HCT116 (cell line): ENCODE data around the gene ZNFX1. TPM values are rescaled to one million over a fixed set of nuclear protein-coding genes. Genes with fewer than 3 reads are reported as not detected.

ENCODE experiments used
- ATAC-seq: fragments of 200-7000 bp; cut with Tn5 transposase; 2 replicates; pipeline ENCODE4 v1.9.1; 2020; ENCODE audit warnings: mild to moderate bottlenecking, moderate library complexity
- BruUV-seq: library from RNA; stranded (reverse); fragments of 400-500 nt; replicated peaks from 2 replicates; lab custom pipeline; 2021; lab: Mats Ljungman, UMichigan
- CTCF ChIA-PET: fragments of 300-600 bp; sonication (Branson Sonifier 250); formaldehyde crosslinking; loops from one replicate; lab custom pipeline; 2021; ENCODE audit warnings: antibody characterized with exemption; lab: Charles Lee
- POLR2A ChIA-PET: fragments of 300-600, 350-600 bp; sonication (Branson Sonifier 250); formaldehyde crosslinking; loops from one replicate; lab custom pipeline; 2021; ENCODE audit warnings: antibody characterized with exemption; lab: Charles Lee
- RAD21 ChIA-PET, 2 experiments: fragments of 300-600 bp; sonication (Branson Sonifier 250); formaldehyde crosslinking; loops; one replicate each; lab custom pipeline; 2023; ENCODE audit warnings: low total read pairs in 2 of 2; ENCODE audit not compliant: uncharacterized antibody in 2 of 2, unreplicated experiment in 2 of 2, low non-redundant PET in 1 of 2; lab: Charles Lee
- DNase-seq: peaks from one replicate; pipeline ENCODE4 v3.0.0-alpha.2; 2010; ENCODE audit warnings: low read depth, low spot score
- H2AFZ ChIP-seq: fragments of 200-600 bp; shearing (Covaris generic), sonication (generic); 2 replicates; pipeline ENCODE4 v1.6.1; 2017; ENCODE audit warnings: low read depth, mixed run types, mixed read lengths, antibody characterized with exemption, low read length; ENCODE audit not compliant: poor library complexity, severe bottlenecking
- H3K27ac ChIP-seq: 2 replicates; pipeline ENCODE4 v1.5.1; 2012; ENCODE audit warnings: low read depth, low read length
- H3K27me3 ChIP-seq: fragments of 200-600 bp; sonication (generic); 2 replicates; pipeline ENCODE4 v1.6.1; 2016; ENCODE audit warnings: mixed run types, low read length, mixed read lengths; ENCODE audit not compliant: insufficient read depth
- H3K36me3 ChIP-seq, 2 experiments: fragments of 200-500 bp in 1 of 2; fragments of 200-600 bp in 1 of 2; sonication (Bioruptor generic) in 1 of 2; sonication (generic) in 1 of 2; 2 replicates each; pipeline versions ENCODE4 v1.5.1 to v1.6.1; 2014 to 2016; ENCODE audit warnings: low read length in 2 of 2, inconsistent platforms in 1 of 2, mixed read lengths in 1 of 2, mixed run types in 1 of 2; ENCODE audit not compliant: insufficient read depth in 2 of 2, control insufficient read depth in 1 of 2
- H3K4me1 ChIP-seq, 2 experiments: fragments of 200-600 bp in 1 of 2; sonication (generic) in 1 of 2; 2 replicates each; pipeline versions ENCODE4 v1.5.1 to v1.6.1; 2012 to 2017; ENCODE audit warnings: low read length in 2 of 2, inconsistent platforms in 1 of 2, mild to moderate bottlenecking in 1 of 2, mixed read lengths in 1 of 2, mixed run types in 1 of 2, moderate library complexity in 1 of 2; ENCODE audit not compliant: insufficient read depth in 2 of 2, control insufficient read depth in 1 of 2
- H3K4me2 ChIP-seq: fragments of 200-600 bp; sonication (generic); 2 replicates; pipeline ENCODE4 v1.6.1; 2017; ENCODE audit warnings: mixed run types, low read length, mixed read lengths
- H3K4me3 ChIP-seq, 2 experiments: fragments of 200-600 bp in 1 of 2; sonication (generic) in 1 of 2; replicated peaks in 1 of 2; 2 replicates each; pipeline ENCODE4 v1.5.1; 2011 to 2016; ENCODE audit warnings: low read length in 2 of 2, control low read depth in 1 of 2, low read depth in 1 of 2, mild to moderate bottlenecking in 1 of 2, mixed read lengths in 1 of 2, mixed run types in 1 of 2
- H3K79me2 ChIP-seq: fragments of 200-600 bp; sonication (generic); 2 replicates; pipeline ENCODE4 v1.6.1; 2017; ENCODE audit warnings: mild to moderate bottlenecking, mixed run types, low read length, moderate library complexity, mixed read lengths; ENCODE audit not compliant: insufficient read depth
- H3K9ac ChIP-seq: fragments of 200-600 bp; sonication (generic); 2 replicates; pipeline ENCODE4 v1.6.1; 2016; ENCODE audit warnings: low read length, mixed read lengths
- H3K9me2 ChIP-seq: fragments of 200-600 bp; sonication (generic), shearing (Covaris generic); 2 replicates; pipeline ENCODE4 v1.6.1; 2017; ENCODE audit warnings: mixed run types, mild to moderate bottlenecking, moderate library complexity; ENCODE audit not compliant: insufficient read depth
- H3K9me3 ChIP-seq, 2 experiments: fragments of 200-500 bp in 1 of 2; fragments of 200-600 bp in 1 of 2; sonication (Bioruptor generic) in 1 of 2; sonication (generic) in 1 of 2; 2 replicates each; pipeline ENCODE4 v1.6.1; 2014 to 2017; ENCODE audit warnings: low read length in 2 of 2, mixed read lengths in 2 of 2, inconsistent platforms in 1 of 2, low read depth in 1 of 2, mild to moderate bottlenecking in 1 of 2, mixed run types in 1 of 2, moderate library complexity in 1 of 2; ENCODE audit not compliant: control insufficient read depth in 1 of 2, insufficient read depth in 1 of 2
- H4K20me1 ChIP-seq: fragments of 200-600 bp; sonication (generic), shearing (Covaris generic); 2 replicates; pipeline ENCODE4 v1.6.1; 2017; ENCODE audit warnings: mixed run types, mild to moderate bottlenecking, moderate library complexity; ENCODE audit not compliant: insufficient read depth
- ATF3 ChIP-seq: IDR thresholded peaks from 2 replicates; pipeline ENCODE4 v1.6.1; 2012
- CBX3 ChIP-seq: IDR thresholded peaks from 2 replicates; pipeline ENCODE4 v1.6.1; 2012; ENCODE audit warnings: low read depth
- CTCF ChIP-seq, 3 experiments: fragments of 200-600 bp in 1 of 3; sonication (generic) in 1 of 3; IDR thresholded peaks in 2 of 3; conservative IDR thresholded peaks in 1 of 3; 2 replicates each; pipeline ENCODE4 v1.5.1; 2012 to 2017; ENCODE audit warnings: low read depth in 2 of 3, low read length in 2 of 3, antibody characterized with exemption in 1 of 3, borderline replicate concordance in 1 of 3, control low read depth in 1 of 3, mild to moderate bottlenecking in 1 of 3, mixed read lengths in 1 of 3, mixed run types in 1 of 3, moderate library complexity in 1 of 3; ENCODE audit not compliant: insufficient read depth in 1 of 3
- EGR1 ChIP-seq: IDR thresholded peaks from 2 replicates; pipeline ENCODE4 v1.6.1; 2012; ENCODE audit warnings: low read depth
- ELF1 ChIP-seq: IDR thresholded peaks from 2 replicates; pipeline ENCODE4 v1.6.1; 2012; ENCODE audit warnings: low read depth, borderline replicate concordance
- JUND ChIP-seq: IDR thresholded peaks from 2 replicates; pipeline ENCODE4 v1.6.1; 2012
- SIN3A ChIP-seq: IDR thresholded peaks from 2 replicates; pipeline ENCODE4 v1.6.1; 2012; ENCODE audit warnings: low read depth
- SP1 ChIP-seq: IDR thresholded peaks from 2 replicates; pipeline ENCODE4 v1.6.1; 2012; ENCODE audit warnings: low read depth
- SRF ChIP-seq: IDR thresholded peaks from 2 replicates; pipeline ENCODE4 v1.6.1; 2012; ENCODE audit warnings: low read depth
- TCF7L2 ChIP-seq: IDR thresholded peaks from 2 replicates; pipeline ENCODE4 v1.7.0; 2011; ENCODE audit warnings: borderline replicate concordance, inconsistent platforms; ENCODE audit not compliant: insufficient read depth, insufficient read length; ENCODE audit errors: extremely low read depth
- ZBTB33 ChIP-seq: IDR thresholded peaks from 2 replicates; pipeline ENCODE4 v1.6.1; 2011; ENCODE audit warnings: mild to moderate bottlenecking, low read length, moderate library complexity; ENCODE audit not compliant: insufficient replicate concordance; ENCODE audit errors: extremely low read depth
- ZFX ChIP-seq: fragments of 450-650 bp; IDR thresholded peaks from 2 replicates; pipeline ENCODE4 v1.6.1; 2017
- ZNF274 ChIP-seq: fragments of 200-500 bp; sonication (Bioruptor generic); IDR thresholded peaks from 2 replicates; pipeline ENCODE4 v1.6.1; 2014; ENCODE audit warnings: mild to moderate bottlenecking, low read depth, low read length, inconsistent platforms
- intact Hi-C: fragments of 100-400 bp; cut with micrococcal nuclease; formaldehyde crosslinking; loops from 2 replicates; pipeline ENCODE4 v1.10.0; 2022
- total RNA-seq: library from RNA; stranded (reverse); gene quantifications from one replicate; pipeline ENCODE4 v1.2.1, GENCODE V29; 2021; ENCODE audit not compliant: unreplicated experiment

ZNFX1 gene
- total RNA-seq, 1 experiment from 2014 or later = 24.1 TPM

GRCh38 chr20:49306903-49307620 lies 29.2 kb upstream of the ZNFX1 start:
- ATAC-seq (no peak), DNase-seq (no peak)
- TF ChIP-seq TCF7L2 (no peak), ATF3 (no peak), ELF1 (no peak), JUND (no peak), ZNF274 (no peak), ZBTB33 (no peak), CTCF (IDR thresholded peaks at IDR 0.05 in 2 of 3, conservative IDR thresholded peaks at IDR 0.05 in 1 of 3; ENCODE audit: borderline replicate concordance in 1 of 3, insufficient read depth in 1 of 3, low read depth in 2 of 3, low read length in 2 of 3) (no peak), SRF (no peak), SIN3A (no peak), EGR1 (no peak), ZFX (no peak), SP1 (no peak), CBX3 (no peak)
- H3K79me2 ChIP-seq = no peaks in the 10 kb centered on the region
- RAD21 ChIA-PET = no interaction called here
- no peak overlapping the region for H3K4me2 ChIP-seq
- no peak overlapping the region for H3K27ac ChIP-seq
- H3K9me3 ChIP-seq = peaks cover 0 to 7% of the 10 kb centered on the region in 2 experiments; a peak in 1 of 4 replicates
- POLR2A ChIA-PET = no interaction called here
- no TSS peak for BruUV-seq
- no peaks in the 10 kb centered on the region for H3K4me1 ChIP-seq
- no peaks in the 10 kb centered on the region for H3K27me3 ChIP-seq
- no peak overlapping the region for H3K9ac ChIP-seq
- H3K4me3 ChIP-seq = no peak overlapping the region
- no peaks in the 10 kb centered on the region for H3K9me2 ChIP-seq
- H2AFZ ChIP-seq = no peak overlapping the region
- no peaks in the 10 kb centered on the region for H4K20me1 ChIP-seq
- intact Hi-C loops = no loop called here
- CTCF ChIA-PET = no interaction called here
- H3K36me3 ChIP-seq = no peaks in the 10 kb centered on the region
